HL-60 (cell line): ENCODE data around the gene CELF2.

Experiments
- CTCF ChIP-seq: IDR thresholded peaks from one replicate; pipeline ENCODE4 v1.5.1; 2011; ENCODE audit warnings: low read length, control low read depth, inconsistent platforms; ENCODE audit not compliant: insufficient read depth
- POLR2AphosphoS5 ChIP-seq: IDR thresholded peaks from 2 replicates; pipeline ENCODE4 v1.6.1; 2012; ENCODE audit warnings: low read depth
- REST ChIP-seq: IDR thresholded peaks from 2 replicates; pipeline ENCODE4 v1.6.1; 2012; ENCODE audit warnings: low read depth; ENCODE audit not compliant: insufficient replicate concordance

DNA sequence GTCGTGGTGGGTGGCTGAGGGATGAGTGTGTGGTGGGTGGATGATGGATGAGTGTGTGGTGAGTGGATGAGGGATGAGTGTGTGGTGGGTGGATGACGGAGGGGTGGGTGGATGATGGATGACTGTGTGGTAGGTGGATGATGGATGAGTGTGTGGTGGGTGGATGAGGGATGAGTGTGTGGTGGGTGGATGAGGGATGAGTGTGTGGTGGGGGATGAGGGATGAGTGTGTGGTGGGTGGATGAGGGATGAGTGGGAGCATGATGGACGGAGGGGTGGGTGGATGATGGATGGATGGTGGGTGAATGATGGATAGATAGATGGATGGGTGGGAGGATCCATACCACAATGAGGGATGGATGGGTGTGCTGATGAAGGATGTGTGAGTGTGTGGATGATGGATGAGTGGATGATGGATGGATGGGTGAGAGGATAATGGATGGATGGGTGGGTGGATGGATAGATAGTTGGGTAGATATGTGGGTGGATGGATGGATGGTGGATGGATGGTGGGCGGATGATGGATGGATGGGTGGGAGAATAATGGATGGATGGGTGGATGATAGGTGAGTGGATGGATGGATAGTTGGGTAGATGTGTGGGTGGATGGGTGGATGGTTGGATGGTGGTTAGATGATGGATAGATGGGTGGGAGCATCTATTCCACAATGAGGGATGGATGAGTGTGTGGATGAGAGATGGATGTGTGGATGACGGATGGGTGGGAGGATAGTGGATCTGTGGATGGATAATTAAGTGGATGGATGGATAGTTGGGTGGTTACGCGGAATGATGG is 266.8 kb downstream of the CELF2 start:
- no peak for TF ChIP-seq CTCF
- TF ChIP-seq POLR2AphosphoS5 = no peak
- no peak for TF ChIP-seq REST
